Caco-2 (cell line): Measurements from ENCODE around the gene SACS. TPM values are rescaled to one million over a fixed set of nuclear protein-coding genes. Genes with fewer than 3 reads are reported as not detected.

ENCODE experiments used
- BruUV-seq: library from RNA; stranded (reverse); fragments of 400-500 nt; replicated peaks from 2 replicates; lab custom pipeline; 2021; lab: Mats Ljungman, UMichigan
- CTCF ChIA-PET: fragments of 300-600 bp; sonication (Branson Sonifier 250); formaldehyde crosslinking; loops from one replicate; lab custom pipeline; 2022; ENCODE audit warnings: antibody characterized with exemption; lab: Charles Lee
- POLR2A ChIA-PET: fragments of 300-600 bp; sonication (Branson Sonifier 250); formaldehyde crosslinking; loops from one replicate; lab custom pipeline; 2022; ENCODE audit warnings: antibody characterized with exemption; lab: Charles Lee
- DNase-seq, 2 experiments: peaks; one replicate each; pipeline versions ENCODE4 v3.0.0 to v3.0.0-alpha.2; 2020 to 2022
- H3K27me3 ChIP-seq: replicated peaks from 2 replicates; pipeline ENCODE4 v1.6.0; 2011; ENCODE audit warnings: low read length; ENCODE audit not compliant: control insufficient read depth, insufficient read depth
- H3K36me3 ChIP-seq: 2 replicates; pipeline ENCODE4 v1.5.1; 2011; ENCODE audit warnings: low read length; ENCODE audit not compliant: control insufficient read depth, insufficient read depth
- H3K4me1 ChIP-seq: fragments of 250-450 bp; sonication (Bioruptor Pico); 2 replicates; pipeline ENCODE4 v1.5.1; 2020; ENCODE audit warnings: mild to moderate bottlenecking
- H3K4me3 ChIP-seq: 2 replicates; pipeline ENCODE4 v1.5.1; 2011; ENCODE audit warnings: low read depth, mild to moderate bottlenecking, control low read depth, low read length
- H3K9me3 ChIP-seq: fragments of 250-450 bp; sonication (Bioruptor Pico); 2 replicates; pipeline ENCODE4 v1.5.1; 2020; ENCODE audit warnings: mild to moderate bottlenecking, moderate library complexity
- H3K27ac Mint-ChIP-seq: one replicate; pipeline ENCODE4 v1.8.0; 2022; ENCODE audit warnings: mixed read lengths; ENCODE audit not compliant: unreplicated experiment
- H3K27me3 Mint-ChIP-seq: one replicate; pipeline ENCODE4 v1.8.0; 2022; ENCODE audit warnings: mixed read lengths; ENCODE audit not compliant: insufficient read depth, unreplicated experiment
- H3K36me3 Mint-ChIP-seq: one replicate; pipeline ENCODE4 v1.8.0; 2022; ENCODE audit warnings: mild to moderate bottlenecking, mixed read lengths; ENCODE audit not compliant: insufficient read depth, unreplicated experiment
- H3K4me1 Mint-ChIP-seq: one replicate; pipeline ENCODE4 v1.8.0; 2022; ENCODE audit warnings: low read depth, mixed read lengths; ENCODE audit not compliant: unreplicated experiment
- H3K4me3 Mint-ChIP-seq: one replicate; pipeline ENCODE4 v1.8.0; 2022; ENCODE audit warnings: mild to moderate bottlenecking, moderate library complexity, mixed read lengths; ENCODE audit not compliant: unreplicated experiment
- H3K9me3 Mint-ChIP-seq: one replicate; pipeline ENCODE4 v1.8.0; 2022; ENCODE audit warnings: mixed read lengths; ENCODE audit not compliant: unreplicated experiment
- intact Hi-C: fragments of 100-400 bp; cut with micrococcal nuclease; formaldehyde crosslinking; loops from one replicate; pipeline ENCODE4 v1.10.0; 2022; ENCODE audit not compliant: unreplicated experiment
- total RNA-seq: library from RNA; stranded (reverse); gene quantifications from 2 replicates; pipeline ENCODE4 v1.2.3, GENCODE V29; 2022
- TF ChIP-seq, protein P1 (sequence below), 2 experiments: fragments of 200-600 bp in 1 of 2; IDR thresholded peaks; 1 replicate in 1 of 2; 2 replicates in 1 of 2; pipeline versions ENCODE4 v1.5.1 to v1.8.0; 2011 to 2022; ENCODE audit warnings: antibody characterized with exemption in 1 of 2, control low read depth in 1 of 2, inconsistent platforms in 1 of 2, low read depth in 1 of 2, low read length in 1 of 2, mild to moderate bottlenecking in 1 of 2, moderate library complexity in 1 of 2; ENCODE audit not compliant: insufficient read depth in 1 of 2, severe bottlenecking in 1 of 2, unreplicated experiment in 1 of 2

The SACS gene
- total RNA-seq, 1 experiment from 2014 or later, result 4.5 TPM

DNA sequence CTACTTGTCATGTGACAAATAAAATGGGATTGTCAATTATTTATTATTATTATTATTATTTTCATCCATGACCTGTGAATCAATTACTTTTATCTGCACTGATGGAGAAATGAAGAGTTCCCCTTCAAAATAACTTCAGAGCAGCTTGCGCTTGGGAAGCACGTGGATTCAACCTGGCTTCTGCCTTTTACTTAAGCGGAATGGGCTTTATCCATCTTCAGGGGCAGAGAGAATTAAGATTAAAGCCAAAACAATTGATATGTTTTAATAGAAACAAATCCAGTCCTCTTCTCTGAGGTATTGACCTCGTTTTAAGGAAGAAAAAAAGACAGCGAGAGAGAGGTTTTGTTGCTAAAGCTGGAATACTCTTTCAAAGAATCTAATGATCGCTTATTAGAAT is 876 bp downstream of the SACS start:
- CTCF ChIA-PET, result interaction anchor here (0.8 kb wide), 1 partner anchor 57 kb away, joined by 5 read pairs; no protein-coding TSS in a partner anchor

DNA sequence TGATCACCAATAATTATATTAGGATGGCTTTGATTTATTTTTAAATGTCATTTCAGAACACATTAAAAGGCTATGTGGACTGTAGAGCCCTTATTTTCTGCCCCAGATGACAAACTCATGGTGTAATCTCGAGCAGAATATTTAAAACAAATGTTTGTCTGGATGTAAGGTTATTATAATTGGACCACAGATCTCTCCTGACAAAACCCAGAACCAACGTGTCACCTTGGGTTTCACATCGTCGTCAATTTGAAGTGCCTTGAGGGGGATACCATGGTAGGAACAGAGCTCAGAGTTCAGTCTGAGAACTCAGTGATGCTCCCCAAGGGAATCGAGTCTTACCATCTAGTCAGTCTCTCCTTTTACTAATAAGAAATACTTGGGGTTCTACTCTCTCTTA is 2.8 kb downstream of the SACS start:
- ChIA-PET POLR2A (no interaction called here), CTCF (no interaction called here)
- BruUV-seq, result no TSS peak
- H3K9me3 Mint-ChIP-seq, result no peaks in the 10 kb centered on the region
- no peak overlapping the region for H3K27ac Mint-ChIP-seq
- Histone ChIP-seq H3K9me3 (no peaks in the 10 kb centered on the region), H3K36me3 (no peaks in the 10 kb centered on the region), H3K27me3 (no peaks in the 10 kb centered on the region), H3K4me1 (no peaks in the 10 kb centered on the region), H3K4me3 (no peak overlapping the region)
- DNase-seq, result no peak
- H3K36me3 Mint-ChIP-seq, result no peaks in the 10 kb centered on the region
- TF ChIP-seq, protein P1, sequence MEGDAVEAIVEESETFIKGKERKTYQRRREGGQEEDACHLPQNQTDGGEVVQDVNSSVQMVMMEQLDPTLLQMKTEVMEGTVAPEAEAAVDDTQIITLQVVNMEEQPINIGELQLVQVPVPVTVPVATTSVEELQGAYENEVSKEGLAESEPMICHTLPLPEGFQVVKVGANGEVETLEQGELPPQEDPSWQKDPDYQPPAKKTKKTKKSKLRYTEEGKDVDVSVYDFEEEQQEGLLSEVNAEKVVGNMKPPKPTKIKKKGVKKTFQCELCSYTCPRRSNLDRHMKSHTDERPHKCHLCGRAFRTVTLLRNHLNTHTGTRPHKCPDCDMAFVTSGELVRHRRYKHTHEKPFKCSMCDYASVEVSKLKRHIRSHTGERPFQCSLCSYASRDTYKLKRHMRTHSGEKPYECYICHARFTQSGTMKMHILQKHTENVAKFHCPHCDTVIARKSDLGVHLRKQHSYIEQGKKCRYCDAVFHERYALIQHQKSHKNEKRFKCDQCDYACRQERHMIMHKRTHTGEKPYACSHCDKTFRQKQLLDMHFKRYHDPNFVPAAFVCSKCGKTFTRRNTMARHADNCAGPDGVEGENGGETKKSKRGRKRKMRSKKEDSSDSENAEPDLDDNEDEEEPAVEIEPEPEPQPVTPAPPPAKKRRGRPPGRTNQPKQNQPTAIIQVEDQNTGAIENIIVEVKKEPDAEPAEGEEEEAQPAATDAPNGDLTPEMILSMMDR (IDR thresholded peaks at IDR 0.05; ENCODE audit: insufficient read depth in 1 of 2, low read depth in 1 of 2, low read length in 1 of 2, severe bottlenecking in 1 of 2, unreplicated experiment in 1 of 2), result no peak
- H3K4me3 Mint-ChIP-seq, result no peak overlapping the region
- peaks cover 4% of the 10 kb centered on the region for H3K27me3 Mint-ChIP-seq
- intact Hi-C loops, result loop anchor here (5.0 kb wide), 1 partner anchor 53 kb away; no protein-coding TSS in a partner anchor
- H3K4me1 Mint-ChIP-seq, result peaks cover 14% of the 10 kb centered on the region

More for the DNA sequence above, 876 bp downstream of the SACS start:
- DNase-seq, result no peak
- Mint-ChIP-seq H3K4me3 (peak overlapping the region; percentile 93), H3K4me1 (peaks cover 11% of the 10 kb centered on the region), H3K36me3 (no peaks in the 10 kb centered on the region), H3K27ac (no peak overlapping the region), H3K9me3 (no peaks in the 10 kb centered on the region), H3K27me3 (peaks cover 4% of the 10 kb centered on the region)
- no TSS peak for BruUV-seq
- no peaks in the 10 kb centered on the region for H3K27me3 ChIP-seq
- no peaks in the 10 kb centered on the region for H3K9me3 ChIP-seq
- POLR2A ChIA-PET, result no interaction called here
- H3K4me1 ChIP-seq, result no peaks in the 10 kb centered on the region
- H3K4me3 ChIP-seq, result no peak overlapping the region
- intact Hi-C loops, result loop anchor here (5.0 kb wide), 1 partner anchor 55 kb away; no protein-coding TSS in a partner anchor
- TF ChIP-seq, protein P1 (IDR thresholded peaks at IDR 0.05; ENCODE audit: insufficient read depth in 1 of 2, low read depth in 1 of 2, low read length in 1 of 2, severe bottlenecking in 1 of 2, unreplicated experiment in 1 of 2), result no peak
- no peaks in the 10 kb centered on the region for H3K36me3 ChIP-seq

DNA sequence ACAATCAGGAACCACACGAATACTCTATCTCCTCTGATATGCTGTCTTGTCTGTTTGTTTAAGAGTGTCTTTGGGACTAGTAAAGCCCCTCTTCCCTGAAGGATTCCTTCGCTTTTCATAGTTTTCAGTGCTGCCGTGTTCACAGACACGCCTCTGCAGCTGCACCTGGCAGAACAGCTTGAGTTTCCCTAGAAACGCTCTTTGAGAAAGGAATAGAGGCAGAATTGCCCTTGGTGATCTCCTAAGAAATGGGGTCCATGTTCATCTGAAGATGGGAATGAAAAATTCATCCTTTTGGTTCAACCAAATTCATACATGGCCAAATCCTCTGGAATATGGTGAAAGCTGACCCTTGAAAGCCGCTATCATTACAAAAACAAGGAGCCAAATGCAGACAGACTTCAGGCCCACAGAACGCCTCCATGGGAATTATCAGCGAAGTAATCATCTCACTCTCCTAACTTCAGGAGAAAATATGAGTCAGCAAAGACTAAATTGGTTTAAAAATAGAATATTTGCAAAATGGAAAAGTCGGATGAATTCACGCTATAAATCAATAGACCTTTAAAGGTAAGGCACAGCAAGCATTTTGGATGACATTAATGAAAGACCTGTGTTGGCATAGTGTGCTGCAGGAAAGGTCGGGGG is 5.5 kb downstream of the SACS start:
- Mint-ChIP-seq H3K4me3 (no peak overlapping the region), H3K27ac (no peak overlapping the region), H3K9me3 (no peaks in the 10 kb centered on the region), H3K27me3 (peaks cover 4% of the 10 kb centered on the region), H3K4me1 (peaks cover 14% of the 10 kb centered on the region), H3K36me3 (no peaks in the 10 kb centered on the region)
- Histone ChIP-seq H3K4me3 (no peak overlapping the region), H3K9me3 (no peaks in the 10 kb centered on the region), H3K27me3 (no peaks in the 10 kb centered on the region), H3K4me1 (no peaks in the 10 kb centered on the region), H3K36me3 (no peaks in the 10 kb centered on the region)
- POLR2A ChIA-PET, result no interaction called here
- no TSS peak for BruUV-seq
- intact Hi-C loops, result no loop called here
- no peak for DNase-seq
- TF ChIP-seq, protein P1 (IDR thresholded peaks at IDR 0.05; ENCODE audit: insufficient read depth in 1 of 2, low read depth in 1 of 2, low read length in 1 of 2, severe bottlenecking in 1 of 2, unreplicated experiment in 1 of 2), result no peak
- CTCF ChIA-PET, result no interaction called here
